Prostate gland (tissue), 2 donors: Measurements from ENCODE around the gene NUDT19.

ENCODE experiments used
- POLR2A ChIP-seq: fragments of 450-650 bp; IDR thresholded peaks from one replicate; pipeline ENCODE4 v1.6.1; 2016; ENCODE audit warnings: antibody characterized with exemption, mild to moderate bottlenecking
- POLR2AphosphoS5 ChIP-seq: sonication (generic); formaldehyde crosslinking; IDR thresholded peaks from one replicate; pipeline ENCODE4 v1.6.1; 2017; ENCODE audit warnings: antibody characterized with exemption
- TF ChIP-seq, protein P1 (sequence below), 4 experiments: fragments of 200-600 bp in 2 of 4; fragments of 450-650 bp in 2 of 4; sonication (generic) in 2 of 4; IDR thresholded peaks; 1 replicate in 3 of 4; 2 replicates in 1 of 4; pipeline ENCODE4 v1.5.1; 2016 to 2019; ENCODE audit warnings: antibody characterized with exemption in 4 of 4, mild to moderate bottlenecking in 2 of 4, moderate library complexity in 2 of 4

DNA sequence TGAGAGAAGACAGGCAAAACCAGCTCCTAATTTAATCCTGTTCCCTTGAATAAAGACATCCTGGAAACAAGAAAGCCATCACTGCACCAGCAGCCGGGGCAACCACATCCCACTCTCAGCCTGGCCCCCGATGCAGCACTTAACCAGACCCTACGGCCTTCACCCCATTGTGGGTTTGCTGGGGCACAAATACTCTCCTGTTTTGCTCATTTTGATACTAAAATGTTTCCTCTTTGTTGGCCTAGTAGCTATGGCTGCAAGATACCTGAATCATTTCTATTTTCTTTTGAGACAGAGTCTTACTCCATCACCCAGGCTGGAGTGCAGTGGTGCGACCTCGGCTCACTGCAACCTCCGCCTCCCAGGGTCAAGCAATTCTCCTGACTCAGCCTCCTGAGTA lies 45.1 kb upstream of the NUDT19 start:
- TF ChIP-seq, protein P1, sequence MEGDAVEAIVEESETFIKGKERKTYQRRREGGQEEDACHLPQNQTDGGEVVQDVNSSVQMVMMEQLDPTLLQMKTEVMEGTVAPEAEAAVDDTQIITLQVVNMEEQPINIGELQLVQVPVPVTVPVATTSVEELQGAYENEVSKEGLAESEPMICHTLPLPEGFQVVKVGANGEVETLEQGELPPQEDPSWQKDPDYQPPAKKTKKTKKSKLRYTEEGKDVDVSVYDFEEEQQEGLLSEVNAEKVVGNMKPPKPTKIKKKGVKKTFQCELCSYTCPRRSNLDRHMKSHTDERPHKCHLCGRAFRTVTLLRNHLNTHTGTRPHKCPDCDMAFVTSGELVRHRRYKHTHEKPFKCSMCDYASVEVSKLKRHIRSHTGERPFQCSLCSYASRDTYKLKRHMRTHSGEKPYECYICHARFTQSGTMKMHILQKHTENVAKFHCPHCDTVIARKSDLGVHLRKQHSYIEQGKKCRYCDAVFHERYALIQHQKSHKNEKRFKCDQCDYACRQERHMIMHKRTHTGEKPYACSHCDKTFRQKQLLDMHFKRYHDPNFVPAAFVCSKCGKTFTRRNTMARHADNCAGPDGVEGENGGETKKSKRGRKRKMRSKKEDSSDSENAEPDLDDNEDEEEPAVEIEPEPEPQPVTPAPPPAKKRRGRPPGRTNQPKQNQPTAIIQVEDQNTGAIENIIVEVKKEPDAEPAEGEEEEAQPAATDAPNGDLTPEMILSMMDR (IDR thresholded peaks at IDR 0.05) = no peak
- TF ChIP-seq POLR2A = no peak
- TF ChIP-seq POLR2AphosphoS5 = no peak
